ENCODE measurements around the gene KCNT2. TPM values are rescaled to one million over a fixed set of nuclear protein-coding genes. Genes with fewer than 3 reads are reported as not detected.

KCNT2 gene
- total RNA-seq, 1 experiment from 2014 or later: not detected

GRCh38 chr1:196309386-196309785 is 298.9 kb downstream of the KCNT2 start:
- Histone ChIP-seq H3K9me2 (ENCODE audit: insufficient read depth) (no peaks in the 10 kb centered on the region), H3K9ac (ENCODE audit: low read length) (no peak overlapping the region), H3K27ac (ENCODE audit: low read depth, low read length) (no peak overlapping the region), H3K4me3 (replicated peaks in 1 of 2; ENCODE audit: low read depth in 1 of 2, low read length in 2 of 2) (no peak overlapping the region), H2AFZ (ENCODE audit: low read depth, low read length, poor library complexity, severe bottlenecking) (no peak overlapping the region), H3K36me3 (ENCODE audit: control insufficient read depth in 1 of 2, insufficient read depth in 2 of 2, low read length in 2 of 2) (no peaks in the 10 kb centered on the region), H3K4me1 (ENCODE audit: control insufficient read depth in 1 of 2, insufficient read depth in 2 of 2, low read length in 2 of 2) (no peaks in the 10 kb centered on the region), H4K20me1 (ENCODE audit: insufficient read depth) (no peaks in the 10 kb centered on the region), H3K4me2 (ENCODE audit: low read length) (no peak overlapping the region), H3K27me3 (ENCODE audit: insufficient read depth, low read length) (no peaks in the 10 kb centered on the region), H3K9me3 (ENCODE audit: control insufficient read depth in 1 of 2, insufficient read depth in 1 of 2, low read depth in 1 of 2, low read length in 2 of 2) (no peaks in the 10 kb centered on the region), H3K79me2 (ENCODE audit: insufficient read depth, low read length) (no peaks in the 10 kb centered on the region)
- ChIA-PET POLR2A (no interaction called here), RAD21 (ENCODE audit: low non-redundant PET in 1 of 2, low total read pairs in 2 of 2, uncharacterized antibody in 2 of 2, unreplicated experiment in 2 of 2) (interaction anchor here (0.8 to 0.9 kb wide), 2 partner anchors 160 to 161 kb away, joined by 3 read pairs; no protein-coding TSS in a partner anchor), CTCF (interaction anchor here (0.7 to 2.5 kb wide), 4 partner anchors 159 to 713 kb away, joined by 3 to 63 read pairs (median 7); no protein-coding TSS in a partner anchor)
- intact Hi-C loops (cut with micrococcal nuclease): loop anchor here (1.0 kb wide), 1 partner anchor 161 kb away; no protein-coding TSS in a partner anchor
- ATAC-seq (no peak), DNase-seq (ENCODE audit: low read depth, low spot score) (peak; percentile 27)
- TF ChIP-seq EZH2 (IDR thresholded peaks at IDR 0.05) (no peak), RAD21 (IDR thresholded peaks at IDR 0.05; ENCODE audit: low read depth) (peak; percentile 70)
- TF ChIP-seq, protein P1, sequence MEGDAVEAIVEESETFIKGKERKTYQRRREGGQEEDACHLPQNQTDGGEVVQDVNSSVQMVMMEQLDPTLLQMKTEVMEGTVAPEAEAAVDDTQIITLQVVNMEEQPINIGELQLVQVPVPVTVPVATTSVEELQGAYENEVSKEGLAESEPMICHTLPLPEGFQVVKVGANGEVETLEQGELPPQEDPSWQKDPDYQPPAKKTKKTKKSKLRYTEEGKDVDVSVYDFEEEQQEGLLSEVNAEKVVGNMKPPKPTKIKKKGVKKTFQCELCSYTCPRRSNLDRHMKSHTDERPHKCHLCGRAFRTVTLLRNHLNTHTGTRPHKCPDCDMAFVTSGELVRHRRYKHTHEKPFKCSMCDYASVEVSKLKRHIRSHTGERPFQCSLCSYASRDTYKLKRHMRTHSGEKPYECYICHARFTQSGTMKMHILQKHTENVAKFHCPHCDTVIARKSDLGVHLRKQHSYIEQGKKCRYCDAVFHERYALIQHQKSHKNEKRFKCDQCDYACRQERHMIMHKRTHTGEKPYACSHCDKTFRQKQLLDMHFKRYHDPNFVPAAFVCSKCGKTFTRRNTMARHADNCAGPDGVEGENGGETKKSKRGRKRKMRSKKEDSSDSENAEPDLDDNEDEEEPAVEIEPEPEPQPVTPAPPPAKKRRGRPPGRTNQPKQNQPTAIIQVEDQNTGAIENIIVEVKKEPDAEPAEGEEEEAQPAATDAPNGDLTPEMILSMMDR (IDR thresholded peaks at IDR 0.05 in 2 of 3, conservative IDR thresholded peaks at IDR 0.05 in 1 of 3; ENCODE audit: borderline replicate concordance in 1 of 3, insufficient read depth in 1 of 3, low read depth in 2 of 3, low read length in 2 of 3): peak in 2 of 3 experiments; percentile 40 to 45; a peak in 3 of 6 replicates
- BruUV-seq (replicated peaks): no TSS peak

DNA sequence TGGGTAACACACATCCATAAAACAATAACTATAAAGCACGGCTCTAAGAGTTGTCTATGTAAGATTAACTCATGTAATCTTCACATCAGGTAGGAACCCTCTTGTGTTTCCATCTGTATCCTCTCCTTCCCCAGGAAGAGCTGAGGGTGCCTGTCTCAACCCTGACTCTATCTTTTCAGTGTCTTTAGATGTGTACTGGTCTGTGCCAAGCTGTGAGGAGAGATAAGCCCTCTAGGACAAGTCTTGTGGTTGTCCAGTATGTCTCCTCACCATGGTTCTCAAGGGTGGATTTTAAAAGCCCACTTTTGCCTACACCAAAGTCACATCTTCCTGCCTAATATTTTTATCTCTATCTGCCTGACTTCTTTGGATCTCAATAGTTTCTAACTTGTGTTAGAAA is 300.1 kb downstream of the KCNT2 start:
- Histone ChIP-seq H3K79me2 (ENCODE audit: insufficient read depth, low read length) (no peaks in the 10 kb centered on the region), H4K20me1 (ENCODE audit: insufficient read depth) (no peaks in the 10 kb centered on the region), H3K36me3 (ENCODE audit: control insufficient read depth in 1 of 2, insufficient read depth in 2 of 2, low read length in 2 of 2) (no peaks in the 10 kb centered on the region), H3K4me1 (ENCODE audit: control insufficient read depth in 1 of 2, insufficient read depth in 2 of 2, low read length in 2 of 2) (no peaks in the 10 kb centered on the region), H3K4me2 (ENCODE audit: low read length) (no peak overlapping the region), H3K4me3 (replicated peaks in 1 of 2; ENCODE audit: low read depth in 1 of 2, low read length in 2 of 2) (no peak overlapping the region), H3K9me3 (ENCODE audit: control insufficient read depth in 1 of 2, insufficient read depth in 1 of 2, low read depth in 1 of 2, low read length in 2 of 2) (no peaks in the 10 kb centered on the region), H3K9ac (ENCODE audit: low read length) (no peak overlapping the region), H3K27ac (ENCODE audit: low read depth, low read length) (no peak overlapping the region), H3K27me3 (ENCODE audit: insufficient read depth, low read length) (no peaks in the 10 kb centered on the region), H3K9me2 (ENCODE audit: insufficient read depth) (no peaks in the 10 kb centered on the region), H2AFZ (ENCODE audit: low read depth, low read length, poor library complexity, severe bottlenecking) (no peak overlapping the region)
- BruUV-seq (replicated peaks): no TSS peak
- CTCF ChIA-PET: interaction anchor here (2.5 kb wide), 1 partner anchor 161 kb away, joined by 63 read pairs; no protein-coding TSS in a partner anchor
- ATAC-seq (no peak), DNase-seq (ENCODE audit: low read depth, low spot score) (no peak)
- RAD21 ChIA-PET (ENCODE audit: low non-redundant PET in 1 of 2, low total read pairs in 2 of 2, uncharacterized antibody in 2 of 2, unreplicated experiment in 2 of 2): no interaction called here
- intact Hi-C loops (cut with micrococcal nuclease): no loop called here
- POLR2A ChIA-PET: no interaction called here
- TF ChIP-seq POLR2A (IDR thresholded peaks at IDR 0.05; ENCODE audit: borderline replicate concordance, extremely low read depth, insufficient read depth, insufficient read length) (no peak), FOSL1 (IDR thresholded peaks at IDR 0.05; ENCODE audit: low read depth) (no peak), EZH2 (IDR thresholded peaks at IDR 0.05) (no peak)
- TF ChIP-seq, protein P2, sequence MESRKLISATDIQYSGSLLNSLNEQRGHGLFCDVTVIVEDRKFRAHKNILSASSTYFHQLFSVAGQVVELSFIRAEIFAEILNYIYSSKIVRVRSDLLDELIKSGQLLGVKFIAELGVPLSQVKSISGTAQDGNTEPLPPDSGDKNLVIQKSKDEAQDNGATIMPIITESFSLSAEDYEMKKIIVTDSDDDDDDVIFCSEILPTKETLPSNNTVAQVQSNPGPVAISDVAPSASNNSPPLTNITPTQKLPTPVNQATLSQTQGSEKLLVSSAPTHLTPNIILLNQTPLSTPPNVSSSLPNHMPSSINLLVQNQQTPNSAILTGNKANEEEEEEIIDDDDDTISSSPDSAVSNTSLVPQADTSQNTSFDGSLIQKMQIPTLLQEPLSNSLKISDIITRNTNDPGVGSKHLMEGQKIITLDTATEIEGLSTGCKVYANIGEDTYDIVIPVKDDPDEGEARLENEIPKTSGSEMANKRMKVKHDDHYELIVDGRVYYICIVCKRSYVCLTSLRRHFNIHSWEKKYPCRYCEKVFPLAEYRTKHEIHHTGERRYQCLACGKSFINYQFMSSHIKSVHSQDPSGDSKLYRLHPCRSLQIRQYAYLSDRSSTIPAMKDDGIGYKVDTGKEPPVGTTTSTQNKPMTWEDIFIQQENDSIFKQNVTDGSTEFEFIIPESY (IDR thresholded peaks at IDR 0.05; ENCODE audit: extremely low read depth, insufficient replicate concordance, low read length): no peak

Measured in HCT116 (cell line).